ENCODE results near the gene DMTF1. TPM values are rescaled to one million over a fixed set of nuclear protein-coding genes. Genes with fewer than 3 reads are reported as not detected.

DMTF1 gene
- total and polyA plus RNA-seq, 9 of the 15 experiments (the other 6 are each of a cell fraction or from before 2014, with no cell fraction given): 25.7 to 208 (median 74.7) TPM

- TF ChIP-seq ETS1 (conservative IDR thresholded peaks at IDR 0.05; ENCODE audit: control insufficient read depth, low read depth, low read length): 0 out of 2 replicates have a peak, but pooled peaks have one; percentile 61
- TF ChIP-seq ZNF644 (tag; IDR thresholded peaks at IDR 0.05; ENCODE audit: low read depth): no peak
- 0 out of 2 replicates have a peak, but pooled peaks have one; percentile 6 for TF ChIP-seq MTA3 (IDR thresholded peaks at IDR 0.05; ENCODE audit: borderline replicate concordance)
- TF ChIP-seq SOX6 (IDR thresholded peaks at IDR 0.05): peak; percentile 22; the same call in 1 of the 2 replicates
- TF ChIP-seq DPF2 (IDR thresholded peaks at IDR 0.05): 0 out of 2 replicates have a peak, but pooled peaks have one; percentile 36
- no peak for TF ChIP-seq ZNF445 (CRISPR knock-in tag; IDR thresholded peaks at IDR 0.05; ENCODE audit: low read depth)
- no peak for TF ChIP-seq ZNF436 (CRISPR knock-in tag; IDR thresholded peaks at IDR 0.05)
- TF ChIP-seq POLR2H (tag; IDR thresholded peaks at IDR 0.05; ENCODE audit: low read depth): no peak
- TF ChIP-seq ZNF77 (CRISPR knock-in tag; IDR thresholded peaks at IDR 0.05): no peak
- peak; percentile 34; the same call in 1 of the 2 replicates for TF ChIP-seq CBFA2T3 (IDR thresholded peaks at IDR 0.05)
- TF ChIP-seq ZNF143 (CRISPR knock-in tag; IDR thresholded peaks at IDR 0.05): no peak
- TF ChIP-seq SRSF9 (IDR thresholded peaks at IDR 0.05; ENCODE audit: borderline replicate concordance, low read depth, low read length): no peak
- TF ChIP-seq MXI1 (IDR thresholded peaks at IDR 0.05; ENCODE audit: low read depth, low read length): 0 out of 2 replicates have a peak, but pooled peaks have one; percentile 47
- TF ChIP-seq, protein P1, sequence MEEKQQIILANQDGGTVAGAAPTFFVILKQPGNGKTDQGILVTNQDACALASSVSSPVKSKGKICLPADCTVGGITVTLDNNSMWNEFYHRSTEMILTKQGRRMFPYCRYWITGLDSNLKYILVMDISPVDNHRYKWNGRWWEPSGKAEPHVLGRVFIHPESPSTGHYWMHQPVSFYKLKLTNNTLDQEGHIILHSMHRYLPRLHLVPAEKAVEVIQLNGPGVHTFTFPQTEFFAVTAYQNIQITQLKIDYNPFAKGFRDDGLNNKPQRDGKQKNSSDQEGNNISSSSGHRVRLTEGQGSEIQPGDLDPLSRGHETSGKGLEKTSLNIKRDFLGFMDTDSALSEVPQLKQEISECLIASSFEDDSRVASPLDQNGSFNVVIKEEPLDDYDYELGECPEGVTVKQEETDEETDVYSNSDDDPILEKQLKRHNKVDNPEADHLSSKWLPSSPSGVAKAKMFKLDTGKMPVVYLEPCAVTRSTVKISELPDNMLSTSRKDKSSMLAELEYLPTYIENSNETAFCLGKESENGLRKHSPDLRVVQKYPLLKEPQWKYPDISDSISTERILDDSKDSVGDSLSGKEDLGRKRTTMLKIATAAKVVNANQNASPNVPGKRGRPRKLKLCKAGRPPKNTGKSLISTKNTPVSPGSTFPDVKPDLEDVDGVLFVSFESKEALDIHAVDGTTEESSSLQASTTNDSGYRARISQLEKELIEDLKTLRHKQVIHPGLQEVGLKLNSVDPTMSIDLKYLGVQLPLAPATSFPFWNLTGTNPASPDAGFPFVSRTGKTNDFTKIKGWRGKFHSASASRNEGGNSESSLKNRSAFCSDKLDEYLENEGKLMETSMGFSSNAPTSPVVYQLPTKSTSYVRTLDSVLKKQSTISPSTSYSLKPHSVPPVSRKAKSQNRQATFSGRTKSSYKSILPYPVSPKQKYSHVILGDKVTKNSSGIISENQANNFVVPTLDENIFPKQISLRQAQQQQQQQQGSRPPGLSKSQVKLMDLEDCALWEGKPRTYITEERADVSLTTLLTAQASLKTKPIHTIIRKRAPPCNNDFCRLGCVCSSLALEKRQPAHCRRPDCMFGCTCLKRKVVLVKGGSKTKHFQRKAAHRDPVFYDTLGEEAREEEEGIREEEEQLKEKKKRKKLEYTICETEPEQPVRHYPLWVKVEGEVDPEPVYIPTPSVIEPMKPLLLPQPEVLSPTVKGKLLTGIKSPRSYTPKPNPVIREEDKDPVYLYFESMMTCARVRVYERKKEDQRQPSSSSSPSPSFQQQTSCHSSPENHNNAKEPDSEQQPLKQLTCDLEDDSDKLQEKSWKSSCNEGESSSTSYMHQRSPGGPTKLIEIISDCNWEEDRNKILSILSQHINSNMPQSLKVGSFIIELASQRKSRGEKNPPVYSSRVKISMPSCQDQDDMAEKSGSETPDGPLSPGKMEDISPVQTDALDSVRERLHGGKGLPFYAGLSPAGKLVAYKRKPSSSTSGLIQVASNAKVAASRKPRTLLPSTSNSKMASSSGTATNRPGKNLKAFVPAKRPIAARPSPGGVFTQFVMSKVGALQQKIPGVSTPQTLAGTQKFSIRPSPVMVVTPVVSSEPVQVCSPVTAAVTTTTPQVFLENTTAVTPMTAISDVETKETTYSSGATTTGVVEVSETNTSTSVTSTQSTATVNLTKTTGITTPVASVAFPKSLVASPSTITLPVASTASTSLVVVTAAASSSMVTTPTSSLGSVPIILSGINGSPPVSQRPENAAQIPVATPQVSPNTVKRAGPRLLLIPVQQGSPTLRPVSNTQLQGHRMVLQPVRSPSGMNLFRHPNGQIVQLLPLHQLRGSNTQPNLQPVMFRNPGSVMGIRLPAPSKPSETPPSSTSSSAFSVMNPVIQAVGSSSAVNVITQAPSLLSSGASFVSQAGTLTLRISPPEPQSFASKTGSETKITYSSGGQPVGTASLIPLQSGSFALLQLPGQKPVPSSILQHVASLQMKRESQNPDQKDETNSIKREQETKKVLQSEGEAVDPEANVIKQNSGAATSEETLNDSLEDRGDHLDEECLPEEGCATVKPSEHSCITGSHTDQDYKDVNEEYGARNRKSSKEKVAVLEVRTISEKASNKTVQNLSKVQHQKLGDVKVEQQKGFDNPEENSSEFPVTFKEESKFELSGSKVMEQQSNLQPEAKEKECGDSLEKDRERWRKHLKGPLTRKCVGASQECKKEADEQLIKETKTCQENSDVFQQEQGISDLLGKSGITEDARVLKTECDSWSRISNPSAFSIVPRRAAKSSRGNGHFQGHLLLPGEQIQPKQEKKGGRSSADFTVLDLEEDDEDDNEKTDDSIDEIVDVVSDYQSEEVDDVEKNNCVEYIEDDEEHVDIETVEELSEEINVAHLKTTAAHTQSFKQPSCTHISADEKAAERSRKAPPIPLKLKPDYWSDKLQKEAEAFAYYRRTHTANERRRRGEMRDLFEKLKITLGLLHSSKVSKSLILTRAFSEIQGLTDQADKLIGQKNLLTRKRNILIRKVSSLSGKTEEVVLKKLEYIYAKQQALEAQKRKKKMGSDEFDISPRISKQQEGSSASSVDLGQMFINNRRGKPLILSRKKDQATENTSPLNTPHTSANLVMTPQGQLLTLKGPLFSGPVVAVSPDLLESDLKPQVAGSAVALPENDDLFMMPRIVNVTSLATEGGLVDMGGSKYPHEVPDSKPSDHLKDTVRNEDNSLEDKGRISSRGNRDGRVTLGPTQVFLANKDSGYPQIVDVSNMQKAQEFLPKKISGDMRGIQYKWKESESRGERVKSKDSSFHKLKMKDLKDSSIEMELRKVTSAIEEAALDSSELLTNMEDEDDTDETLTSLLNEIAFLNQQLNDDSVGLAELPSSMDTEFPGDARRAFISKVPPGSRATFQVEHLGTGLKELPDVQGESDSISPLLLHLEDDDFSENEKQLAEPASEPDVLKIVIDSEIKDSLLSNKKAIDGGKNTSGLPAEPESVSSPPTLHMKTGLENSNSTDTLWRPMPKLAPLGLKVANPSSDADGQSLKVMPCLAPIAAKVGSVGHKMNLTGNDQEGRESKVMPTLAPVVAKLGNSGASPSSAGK (IDR thresholded peaks at IDR 0.05): peak; percentile 87
- TF ChIP-seq, protein P2, sequence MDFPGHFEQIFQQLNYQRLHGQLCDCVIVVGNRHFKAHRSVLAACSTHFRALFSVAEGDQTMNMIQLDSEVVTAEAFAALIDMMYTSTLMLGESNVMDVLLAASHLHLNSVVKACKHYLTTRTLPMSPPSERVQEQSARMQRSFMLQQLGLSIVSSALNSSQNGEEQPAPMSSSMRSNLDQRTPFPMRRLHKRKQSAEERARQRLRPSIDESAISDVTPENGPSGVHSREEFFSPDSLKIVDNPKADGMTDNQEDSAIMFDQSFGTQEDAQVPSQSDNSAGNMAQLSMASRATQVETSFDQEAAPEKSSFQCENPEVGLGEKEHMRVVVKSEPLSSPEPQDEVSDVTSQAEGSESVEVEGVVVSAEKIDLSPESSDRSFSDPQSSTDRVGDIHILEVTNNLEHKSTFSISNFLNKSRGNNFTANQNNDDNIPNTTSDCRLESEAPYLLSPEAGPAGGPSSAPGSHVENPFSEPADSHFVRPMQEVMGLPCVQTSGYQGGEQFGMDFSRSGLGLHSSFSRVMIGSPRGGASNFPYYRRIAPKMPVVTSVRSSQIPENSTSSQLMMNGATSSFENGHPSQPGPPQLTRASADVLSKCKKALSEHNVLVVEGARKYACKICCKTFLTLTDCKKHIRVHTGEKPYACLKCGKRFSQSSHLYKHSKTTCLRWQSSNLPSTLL (IDR thresholded peaks at IDR 0.05): no peak
Observed at GRCh38 chr7:87219545-87220025, 67.3 kb downstream of the DMTF1 start, which contains the start of gene TMEM243 (continued).

All from K562 (cell line).